ENCODE results near the gene PDK1. TPM values are rescaled to one million over a fixed set of nuclear protein-coding genes. Genes with fewer than 3 reads are reported as not detected.

Gene PDK1
- polyA plus RNA-seq, 3 donors, result 5.4 to 10.3 (median 9.7) TPM

GRCh38 chr2:172555272-172555521 lies 693 bp upstream of the PDK1 start:
- 21% methylated on average over 8 of the region's 8 CpGs for WGBS (ENCODE audit: insufficient coverage)
- H3K27me3 ChIP-seq (ENCODE audit: control insufficient read depth in 2 of 2, insufficient read depth in 2 of 2, low read length in 2 of 2), result peaks cover 0 to 8% of the 10 kb centered on the region in 2 donors
- peak overlapping the region; percentile 82 for H2AFZ ChIP-seq (ENCODE audit: insufficient read depth, low read depth, low read length, poor library complexity, severe bottlenecking)
- peak overlapping the region; percentile 89 to 96 for H3K4me3 Mint-ChIP-seq
- peaks cover 4 to 9% (median 6%) of the 10 kb centered on the region in 3 donors for H3K27me3 Mint-ChIP-seq (ENCODE audit: low read depth in 3 of 3)
- H3K9me3 Mint-ChIP-seq, result no peaks in the 10 kb centered on the region
- H3K36me3 Mint-ChIP-seq, result peaks cover 2 to 14% of the 10 kb centered on the region in 2 donors
- peaks cover 19 to 23% of the 10 kb centered on the region in 2 donors for H3K4me1 ChIP-seq (ENCODE audit: control insufficient read depth in 1 of 2, insufficient read depth in 2 of 2, low read length in 2 of 2)
- peaks cover 29% of the 10 kb centered on the region for H3K4me1 Mint-ChIP-seq
- no peak for DNase-seq
- H3K27ac Mint-ChIP-seq, result peak overlapping the region; percentile 90 to 97 (median 94)
- intact Hi-C loops (cut with micrococcal nuclease), result loop anchor here in 1 of 2 donors (10.0 kb wide), 1 partner anchor 1630 kb away; the partner anchor contains the start of gene GORASP2
- peak overlapping the region; percentile 91 for H3K4me2 ChIP-seq (replicated peaks; ENCODE audit: extremely low read depth, low read length, poor library complexity, severe bottlenecking)
- no peaks in the 10 kb centered on the region for H3K9me3 ChIP-seq (replicated peaks in 1 of 2; ENCODE audit: control insufficient read depth in 1 of 2, insufficient read depth in 1 of 2, low read length in 2 of 2)
- peak overlapping the region; percentile 87 for H3K9ac ChIP-seq (ENCODE audit: insufficient read depth, low read length, poor library complexity, severe bottlenecking)
- TF ChIP-seq CTCF (IDR thresholded peaks at IDR 0.05), result no peak
- H4K20me1 ChIP-seq (ENCODE audit: insufficient read depth, low read length), result peaks cover 4% of the 10 kb centered on the region
- peaks cover 18% of the 10 kb centered on the region for H3K79me2 ChIP-seq (ENCODE audit: insufficient read depth, low read length)
- peak overlapping the region; percentile 65 to 81 (median 70) for H3K4me3 ChIP-seq (replicated peaks in 1 of 3; ENCODE audit: low read depth in 2 of 3, low read length in 3 of 3)
- H3K27ac ChIP-seq (ENCODE audit: low read depth in 1 of 2, low read length in 2 of 2), result peak overlapping the region; percentile 65 to 84
- H3K36me3 ChIP-seq (replicated peaks in 1 of 2; ENCODE audit: control insufficient read depth in 1 of 2, insufficient read depth in 2 of 2, low read length in 2 of 2), result no peaks in the 10 kb centered on the region

GRCh38 chr2:172556284-172557033 lies 569 bp downstream of the PDK1 start:
- no peak for TF ChIP-seq CTCF (IDR thresholded peaks at IDR 0.05)
- peak overlapping the region; percentile 87 for H3K9ac ChIP-seq (ENCODE audit: insufficient read depth, low read length, poor library complexity, severe bottlenecking)
- peaks cover 4% of the 10 kb centered on the region for H4K20me1 ChIP-seq (ENCODE audit: insufficient read depth, low read length)
- peak overlapping the region; percentile 44 to 84 for H3K27ac ChIP-seq (ENCODE audit: low read depth in 1 of 2, low read length in 2 of 2)
- H3K9me3 Mint-ChIP-seq, result no peaks in the 10 kb centered on the region
- H3K4me2 ChIP-seq (replicated peaks; ENCODE audit: extremely low read depth, low read length, poor library complexity, severe bottlenecking), result peak overlapping the region; percentile 91
- H3K27me3 Mint-ChIP-seq (ENCODE audit: low read depth in 3 of 3), result peaks cover 2 to 9% (median 6%) of the 10 kb centered on the region in 3 donors
- peak overlapping the region; percentile 82 for H2AFZ ChIP-seq (ENCODE audit: insufficient read depth, low read depth, low read length, poor library complexity, severe bottlenecking)
- peak overlapping the region; percentile 88 to 91 for H3K4me3 Mint-ChIP-seq
- H3K4me1 Mint-ChIP-seq, result peaks cover 25% of the 10 kb centered on the region
- WGBS (ENCODE audit: insufficient coverage), result under 1% methylated on average over 45 of the region's 52 CpGs
- H3K4me3 ChIP-seq (replicated peaks in 1 of 3; ENCODE audit: low read depth in 2 of 3, low read length in 3 of 3), result peak overlapping the region; percentile 70 to 81 (median 77)
- peaks cover 19 to 23% of the 10 kb centered on the region in 2 donors for H3K4me1 ChIP-seq (ENCODE audit: control insufficient read depth in 1 of 2, insufficient read depth in 2 of 2, low read length in 2 of 2)
- H3K36me3 ChIP-seq (replicated peaks in 1 of 2; ENCODE audit: control insufficient read depth in 1 of 2, insufficient read depth in 2 of 2, low read length in 2 of 2), result no peaks in the 10 kb centered on the region
- H3K36me3 Mint-ChIP-seq, result peaks cover 4 to 16% of the 10 kb centered on the region in 2 donors
- H3K27ac Mint-ChIP-seq, result peak overlapping the region; percentile 50 to 93 (median 86)
- intact Hi-C loops (cut with micrococcal nuclease), result loop anchor here in 1 of 2 donors (10.0 kb wide), 1 partner anchor 1632 kb away; the partner anchor contains the start of gene GORASP2
- peaks cover 18% of the 10 kb centered on the region for H3K79me2 ChIP-seq (ENCODE audit: insufficient read depth, low read length)
- H3K9me3 ChIP-seq (replicated peaks in 1 of 2; ENCODE audit: control insufficient read depth in 1 of 2, insufficient read depth in 1 of 2, low read length in 2 of 2), result no peaks in the 10 kb centered on the region
- peaks cover 0 to 8% of the 10 kb centered on the region in 2 donors for H3K27me3 ChIP-seq (ENCODE audit: control insufficient read depth in 2 of 2, insufficient read depth in 2 of 2, low read length in 2 of 2)
- DNase-seq, result peak; percentile 35 to 57 (median 40)

Data from CD14-positive monocyte (primary cell).